GM10248 (cell line): ENCODE results near the gene INPP5D.

ENCODE experiments used
- CTCF ChIA-PET: fragments of 300-600 bp; sonication (Branson Sonifier 250); formaldehyde crosslinking; extraction: SDS; loops from one replicate; lab custom pipeline; 2021; ENCODE audit warnings: antibody characterized with exemption; lab: Yijun Ruan, JAX
- POLR2A ChIA-PET: fragments of 350-650 bp; sonication (Branson Sonifier 250); formaldehyde crosslinking; extraction: SDS; loops from one replicate; lab custom pipeline; 2020; ENCODE audit warnings: antibody characterized with exemption; lab: Yijun Ruan, JAX
- DNase-seq: peaks from one replicate; pipeline ENCODE4 v3.0.0; 2012; ENCODE audit errors: extremely low spot score
- TF ChIP-seq, protein P1 (sequence below): IDR thresholded peaks from 2 replicates; pipeline ENCODE4 v1.5.1; 2012; ENCODE audit warnings: mild to moderate bottlenecking, low read depth; ENCODE audit errors: extremely low read depth, missing control alignments, control extremely low read depth

INPP5D gene

DNA sequence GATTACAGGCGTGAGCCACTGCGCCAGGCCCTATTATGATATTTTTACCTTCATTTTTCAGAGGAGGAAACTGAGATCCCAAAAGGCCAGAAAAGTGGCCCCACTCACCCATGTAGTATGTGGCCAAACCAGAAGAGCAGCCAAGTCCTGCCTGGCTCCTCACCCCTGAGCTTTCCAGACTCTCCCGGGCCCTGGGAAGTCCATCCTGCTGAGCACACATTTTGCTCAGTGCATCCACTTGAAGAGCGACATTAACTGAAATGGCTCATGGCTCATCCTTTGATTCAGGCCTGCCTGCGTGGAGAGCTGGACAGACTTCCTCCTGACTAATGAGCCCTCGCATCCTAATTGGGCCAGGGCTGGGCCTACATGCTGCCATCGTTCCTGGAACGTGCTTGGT, 37.6 kb upstream of the INPP5D start:
- DNase-seq = no peak
- TF ChIP-seq, protein P1, sequence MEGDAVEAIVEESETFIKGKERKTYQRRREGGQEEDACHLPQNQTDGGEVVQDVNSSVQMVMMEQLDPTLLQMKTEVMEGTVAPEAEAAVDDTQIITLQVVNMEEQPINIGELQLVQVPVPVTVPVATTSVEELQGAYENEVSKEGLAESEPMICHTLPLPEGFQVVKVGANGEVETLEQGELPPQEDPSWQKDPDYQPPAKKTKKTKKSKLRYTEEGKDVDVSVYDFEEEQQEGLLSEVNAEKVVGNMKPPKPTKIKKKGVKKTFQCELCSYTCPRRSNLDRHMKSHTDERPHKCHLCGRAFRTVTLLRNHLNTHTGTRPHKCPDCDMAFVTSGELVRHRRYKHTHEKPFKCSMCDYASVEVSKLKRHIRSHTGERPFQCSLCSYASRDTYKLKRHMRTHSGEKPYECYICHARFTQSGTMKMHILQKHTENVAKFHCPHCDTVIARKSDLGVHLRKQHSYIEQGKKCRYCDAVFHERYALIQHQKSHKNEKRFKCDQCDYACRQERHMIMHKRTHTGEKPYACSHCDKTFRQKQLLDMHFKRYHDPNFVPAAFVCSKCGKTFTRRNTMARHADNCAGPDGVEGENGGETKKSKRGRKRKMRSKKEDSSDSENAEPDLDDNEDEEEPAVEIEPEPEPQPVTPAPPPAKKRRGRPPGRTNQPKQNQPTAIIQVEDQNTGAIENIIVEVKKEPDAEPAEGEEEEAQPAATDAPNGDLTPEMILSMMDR = no peak
- CTCF ChIA-PET = no interaction called here
- POLR2A ChIA-PET = no interaction called here

DNA sequence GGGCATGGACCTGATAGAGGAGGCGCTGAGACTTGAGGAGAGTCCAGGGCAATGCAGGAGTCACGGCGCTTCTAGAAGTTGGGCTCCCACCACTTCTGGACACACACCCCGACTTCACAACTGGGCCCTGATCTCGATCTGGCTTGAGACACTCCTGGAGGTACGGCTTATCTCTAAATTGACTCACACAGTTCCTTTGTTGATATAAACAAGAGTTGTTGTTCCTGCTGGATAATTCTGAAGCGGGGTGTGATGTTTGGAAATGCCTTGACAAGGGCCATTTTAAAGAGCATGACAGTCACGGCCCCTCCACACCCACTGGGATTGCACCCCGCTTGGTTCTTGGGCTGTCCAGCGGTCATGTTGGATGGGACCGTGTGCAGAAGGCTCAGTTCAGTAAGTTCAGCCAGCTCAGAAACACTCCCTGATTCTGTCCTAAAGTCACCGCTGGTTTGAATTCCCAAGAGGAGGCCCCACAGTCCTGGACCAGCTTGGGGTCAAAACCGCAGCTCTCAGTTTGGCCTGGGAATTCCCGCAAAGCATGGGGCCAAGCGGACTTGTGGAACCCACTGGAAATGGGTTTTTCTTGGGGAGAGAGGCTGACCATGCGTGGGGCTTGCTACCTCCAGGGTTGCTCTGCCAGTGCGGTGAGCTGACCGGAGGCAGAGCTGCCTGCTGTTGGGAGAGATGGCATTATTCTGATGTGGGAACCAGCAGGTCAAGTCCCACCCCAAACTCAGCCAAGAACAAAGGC, 37.0 kb upstream of the INPP5D start:
- ChIA-PET POLR2A (no interaction called here), CTCF (interaction anchor here (1.5 kb wide), 1 partner anchor 10 kb away, joined by 3 read pairs; no protein-coding TSS in a partner anchor)
- no peak for DNase-seq
- TF ChIP-seq, protein P1 = no peak

DNA sequence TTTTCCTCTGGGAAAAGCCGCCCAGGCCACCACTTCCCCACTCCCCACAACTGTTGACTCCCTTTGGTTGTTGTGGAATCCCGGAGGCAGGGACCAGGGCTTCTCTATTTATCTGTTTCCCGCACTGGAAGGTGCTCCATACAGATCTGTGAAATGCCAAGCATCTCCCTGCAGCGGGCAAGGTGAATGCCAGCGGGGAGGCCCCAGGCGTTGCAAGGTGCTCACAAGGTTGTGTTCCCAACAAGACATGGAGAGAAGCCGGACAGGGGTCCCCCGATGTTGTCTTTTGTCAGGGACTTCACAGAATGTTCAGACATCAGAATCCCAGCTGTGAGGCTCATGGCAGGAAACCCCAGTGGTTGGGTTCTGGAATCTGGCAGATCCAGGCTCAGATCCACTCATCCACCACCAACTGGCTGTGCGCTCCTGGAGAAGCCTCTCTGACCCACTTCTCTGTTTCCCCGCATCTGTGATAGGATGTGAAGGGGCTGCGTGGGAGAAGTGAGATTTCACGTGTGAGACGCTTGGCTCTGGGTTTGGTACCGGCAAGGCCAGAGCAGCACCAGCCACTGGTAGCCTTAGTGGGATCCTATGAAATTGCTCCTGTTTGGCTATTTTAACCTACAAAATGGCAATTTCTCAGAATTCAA, 36.3 kb upstream of the INPP5D start:
- ChIA-PET CTCF (interaction anchor here (1.4 to 1.5 kb wide), 2 partner anchors 9 to 30 kb away, joined by 3 to 7 read pairs; no protein-coding TSS in a partner anchor), POLR2A (no interaction called here)
- TF ChIP-seq, protein P1 = no peak
- DNase-seq = no peak

DNA sequence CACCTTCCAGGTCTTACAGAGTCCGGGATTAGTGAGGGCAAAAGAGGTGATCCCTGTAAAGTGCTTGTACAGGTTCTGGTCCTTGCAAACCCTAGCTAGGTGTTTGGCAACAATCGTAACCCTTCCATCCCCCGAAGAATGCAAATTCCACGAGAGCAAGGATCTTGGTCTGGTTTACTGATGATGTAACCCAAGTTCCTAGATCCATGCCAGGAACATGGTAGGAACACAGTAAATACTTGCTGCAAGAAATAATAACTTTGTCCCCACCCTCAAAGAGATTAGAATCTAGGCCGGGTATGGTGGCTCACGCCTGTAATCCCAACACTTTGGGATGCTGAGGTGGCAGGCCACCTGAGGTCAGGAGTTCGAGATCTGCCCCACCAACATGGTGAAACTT, 34.4 kb upstream of the INPP5D start:
- CTCF ChIA-PET = interaction anchor here (1.3 to 1.8 kb wide), 2 partner anchors 14 to 172 kb away, joined by 3 to 4 read pairs; no protein-coding TSS in a partner anchor
- TF ChIP-seq, protein P1 = no peak
- no peak for DNase-seq
- POLR2A ChIA-PET = no interaction called here

DNA sequence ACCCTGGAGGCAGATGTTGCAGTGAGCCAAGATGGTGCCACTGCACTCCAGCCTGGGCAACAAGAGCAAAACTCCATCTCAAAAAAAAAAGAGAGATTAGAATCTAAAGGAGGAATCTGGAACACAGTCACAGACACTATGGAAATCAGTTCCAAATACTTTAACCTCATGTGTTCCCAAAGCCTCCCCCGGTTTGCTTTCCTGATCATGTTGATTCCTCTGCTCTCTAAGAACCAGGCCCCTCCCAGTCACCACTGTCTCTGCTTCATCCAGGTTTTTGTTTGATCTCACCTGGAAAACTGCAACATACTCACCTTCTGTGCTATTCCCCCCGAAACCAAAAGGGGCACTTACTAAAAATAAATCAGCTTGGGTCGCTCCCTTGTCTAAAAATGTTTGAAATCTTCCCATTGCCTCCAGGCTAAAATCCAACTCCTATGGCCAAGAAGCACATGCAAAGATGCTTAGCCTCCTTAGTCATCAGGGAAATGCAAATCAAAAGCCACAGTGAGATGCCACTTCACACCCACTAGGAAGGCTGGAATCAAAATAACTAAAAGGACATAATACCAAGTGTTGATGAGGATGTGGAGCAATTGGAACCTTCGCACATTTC, 33.8 kb upstream of the INPP5D start:
- ChIA-PET CTCF (interaction anchor here (1.8 kb wide), 1 partner anchor 13 kb away, joined by 3 read pairs; no protein-coding TSS in a partner anchor), POLR2A (no interaction called here)
- TF ChIP-seq, protein P1 = no peak
- no peak for DNase-seq

DNA sequence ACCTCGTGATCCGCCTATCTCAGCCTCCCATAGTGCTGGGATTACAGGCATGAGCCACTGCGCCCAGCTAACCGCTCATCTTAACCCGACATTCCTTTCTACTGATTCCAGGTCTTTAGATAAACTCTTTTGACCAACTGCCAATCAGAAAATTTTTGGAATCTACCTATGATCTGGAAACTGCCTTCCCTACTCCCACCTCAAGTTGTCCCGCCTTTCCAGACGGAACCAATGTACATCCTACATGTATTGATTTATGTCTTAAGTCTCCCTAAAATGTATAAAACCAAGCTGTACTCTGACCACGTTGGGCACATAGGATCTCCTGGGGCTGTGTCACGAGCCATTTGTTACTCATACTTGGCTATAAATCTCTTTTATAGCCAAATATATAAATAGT, 30.8 kb upstream of the INPP5D start:
- ChIA-PET CTCF (interaction anchor here (0.6 to 3.4 kb wide), 25 partner anchors 12 to 426 kb away, joined by 3 to 22 read pairs (median 4); partner anchors contain the start of gene INPP5D), POLR2A (no interaction called here)
- TF ChIP-seq, protein P1 = no peak
- DNase-seq = no peak
